ENCODE data around the gene KDM7A.

- TF ChIP-seq CTCF (conservative IDR thresholded peaks at IDR 0.05; ENCODE audit: low read depth, low read length) (no peak), RCOR1 (IDR thresholded peaks at IDR 0.05; ENCODE audit: insufficient replicate concordance, low read length) (no peak), POLR2A (IDR thresholded peaks at IDR 0.05; ENCODE audit: low read depth, low read length) (no peak), MAFK (IDR thresholded peaks at IDR 0.05; ENCODE audit: low read depth, low read length) (no peak), CEBPB (IDR thresholded peaks at IDR 0.05; ENCODE audit: low read depth, low read length) (no peak), RAD21 (IDR thresholded peaks at IDR 0.05; ENCODE audit: low read length) (no peak)
Measured at GRCh38 chr7:140223515-140224221, 46.9 kb upstream of the KDM7A start.
